Natural killer cell treated with Interleukin-12 subunit alpha and Interleukin-12 subunit beta and Interleukin-15 and Interleukin-18, amount 100 ng/mL, for 72 hours (primary cell): ENCODE data around the gene DTYMK. TPM values are rescaled to one million over a fixed set of nuclear protein-coding genes. Genes with fewer than 3 reads are reported as not detected.

Source experiments
- ATAC-seq, 2 donors: fragments of 150-1000 bp; cut with Tn5 transposase in 1 of 2; sonication (Bioruptor Pico), chemical (Tn5 transposase) in 1 of 2; 2 replicates each; pipeline ENCODE4 v1.10.0; 2021
- DNase-seq: peaks from one replicate; pipeline ENCODE4 v3.0.0; 2022; ENCODE audit warnings: low spot score
- H3K27ac Mint-ChIP-seq, 2 donors: 1 replicate in 1 of 2; 2 replicates in 1 of 2; pipeline ENCODE4 v1.8.0; 2022; ENCODE audit warnings: mixed read lengths in 2 of 2, mild to moderate bottlenecking in 1 of 2, moderate library complexity in 1 of 2
- H3K27me3 Mint-ChIP-seq, 2 donors: 1 replicate in 1 of 2; 2 replicates in 1 of 2; pipeline ENCODE4 v1.8.0; 2022; ENCODE audit warnings: mixed read lengths in 2 of 2
- H3K36me3 Mint-ChIP-seq: one replicate; pipeline ENCODE4 v1.8.0; 2022; ENCODE audit warnings: mixed read lengths
- H3K4me1 Mint-ChIP-seq, 2 donors: 1 replicate in 1 of 2; 2 replicates in 1 of 2; pipeline ENCODE4 v1.8.0; 2022; ENCODE audit warnings: low read depth in 2 of 2, mixed read lengths in 2 of 2, mild to moderate bottlenecking in 1 of 2
- H3K4me3 Mint-ChIP-seq: one replicate; pipeline ENCODE4 v1.8.0; 2022; ENCODE audit warnings: mixed read lengths
- H3K9me3 Mint-ChIP-seq: 2 replicates; pipeline ENCODE4 v1.8.0; 2022; ENCODE audit warnings: mixed read lengths
- total RNA-seq, 2 donors: library from RNA; stranded (reverse); gene quantifications; one replicate each; pipeline ENCODE4 v1.2.3, GENCODE V29; 2022

DTYMK gene
- total RNA-seq, 2 donors from 2014 or later, result 65.1 to 155 TPM

- Mint-ChIP-seq H3K4me1 (peaks cover 48 to 50% of the 10 kb centered on the region in 2 donors), H3K9me3 (no peaks in the 10 kb centered on the region), H3K27ac (no peak overlapping the region), H3K36me3 (peaks cover 6% of the 10 kb centered on the region), H3K27me3 (no peaks in the 10 kb centered on the region), H3K4me3 (peak overlapping the region; percentile 96)
- no peak for ATAC-seq
- no peak for DNase-seq
These were observed 47.2 kb downstream of the DTYMK start for GRCh38 chr2:241639385-241639784.

- Mint-ChIP-seq H3K4me1 (peaks cover 45 to 48% of the 10 kb centered on the region in 2 donors), H3K9me3 (no peaks in the 10 kb centered on the region), H3K36me3 (peaks cover 6% of the 10 kb centered on the region), H3K27me3 (no peaks in the 10 kb centered on the region), H3K27ac (peak overlapping the region; percentile 76 to 91), H3K4me3 (peak overlapping the region; percentile 96)
- DNase-seq (no peak), ATAC-seq (no peak)
These were observed 47.7 kb downstream of the DTYMK start for GRCh38 chr2:241638940-241639339.

- H3K36me3 Mint-ChIP-seq, result peaks cover 6% of the 10 kb centered on the region
- no peak for DNase-seq
These were observed 48.6 kb downstream of the DTYMK start for GRCh38 chr2:241637795-241638660.

GRCh38 chr2:241637018-241637794 lies 49.4 kb downstream of the DTYMK start, which contains the start of the genes ATG4B and THAP4:
ATG4B (plus strand) TSS chr2:241637693; CDS start chr2:241637715, 22 bp downstream.
THAP4 (minus strand) TSS chr2:241637158; CDS start chr2:241637017, 141 bp downstream.
- no peaks in the 10 kb centered on the region for H3K9me3 Mint-ChIP-seq
- peak within 1 kb of the TSS; percentile 76 to 91 for H3K27ac Mint-ChIP-seq
- peaks cover 6% of the 10 kb centered on the region for H3K36me3 Mint-ChIP-seq
- DNase-seq, result peak; percentile 86
- peak; percentile 84 to 90 for ATAC-seq
- H3K4me1 Mint-ChIP-seq, result peaks cover 40 to 47% of the 10 kb centered on the region in 2 donors
- no peaks in the 10 kb centered on the region for H3K27me3 Mint-ChIP-seq
- peak within 1 kb of the TSS; percentile 96 for H3K4me3 Mint-ChIP-seq

More at GRCh38 chr2:241637795-241638660, 48.6 kb downstream of the DTYMK start:
- no peaks in the 10 kb centered on the region for H3K9me3 Mint-ChIP-seq
- H3K27me3 Mint-ChIP-seq, result no peaks in the 10 kb centered on the region
- H3K4me3 Mint-ChIP-seq, result peak overlapping the region; percentile 96
- ATAC-seq, result peak; percentile 46 to 58
- peaks cover 43 to 48% of the 10 kb centered on the region in 2 donors for H3K4me1 Mint-ChIP-seq
- H3K27ac Mint-ChIP-seq, result peak overlapping the region; percentile 76 to 91

- Mint-ChIP-seq H3K4me1 (peaks cover 32 to 39% of the 10 kb centered on the region in 2 donors), H3K27me3 (no peaks in the 10 kb centered on the region), H3K36me3 (peaks cover 6% of the 10 kb centered on the region), H3K27ac (peak overlapping the region; percentile 67 to 72), H3K4me3 (peak overlapping the region; percentile 85), H3K9me3 (no peaks in the 10 kb centered on the region)
- peak; percentile 56 to 64 for ATAC-seq
- DNase-seq, result no peak
These were observed 50.2 kb downstream of the DTYMK start for GRCh38 chr2:241636182-241637017.

GRCh38 chr2:241635756-241636155 lies 50.9 kb downstream of the DTYMK start:
- H3K27me3 Mint-ChIP-seq, result no peaks in the 10 kb centered on the region
- no peaks in the 10 kb centered on the region for H3K9me3 Mint-ChIP-seq
- DNase-seq (no peak), ATAC-seq (no peak)
- H3K27ac Mint-ChIP-seq, result peak overlapping the region; percentile 67 to 72
- peaks cover 6% of the 10 kb centered on the region for H3K36me3 Mint-ChIP-seq
- H3K4me1 Mint-ChIP-seq, result peaks cover 26 to 33% of the 10 kb centered on the region in 2 donors
- H3K4me3 Mint-ChIP-seq, result peak overlapping the region; percentile 85

GRCh38 chr2:241633561-241633960 lies 53.1 kb downstream of the DTYMK start:
- Mint-ChIP-seq H3K4me1 (peaks cover 13% of the 10 kb centered on the region in 2 donors), H3K27ac (no peak overlapping the region), H3K9me3 (no peaks in the 10 kb centered on the region), H3K27me3 (no peaks in the 10 kb centered on the region), H3K4me3 (no peak overlapping the region), H3K36me3 (peaks cover 6% of the 10 kb centered on the region)
- DNase-seq (no peak), ATAC-seq (no peak)

GRCh38 chr2:241632478-241633325 lies 53.9 kb downstream of the DTYMK start:
- H3K27ac Mint-ChIP-seq, result peak overlapping the region in 1 of 2 donors; percentile 35
- no peak for ATAC-seq
- no peak overlapping the region for H3K4me3 Mint-ChIP-seq
- peaks cover 12 to 17% of the 10 kb centered on the region in 2 donors for H3K4me1 Mint-ChIP-seq
- H3K27me3 Mint-ChIP-seq, result no peaks in the 10 kb centered on the region
- no peaks in the 10 kb centered on the region for H3K36me3 Mint-ChIP-seq
- DNase-seq, result no peak
- H3K9me3 Mint-ChIP-seq, result no peaks in the 10 kb centered on the region

GRCh38 chr2:241629762-241630435 lies 56.7 kb downstream of the DTYMK start:
- Mint-ChIP-seq H3K9me3 (no peaks in the 10 kb centered on the region), H3K36me3 (no peaks in the 10 kb centered on the region), H3K4me3 (no peak overlapping the region), H3K27ac (no peak overlapping the region), H3K27me3 (no peaks in the 10 kb centered on the region), H3K4me1 (peaks cover 6 to 16% of the 10 kb centered on the region in 2 donors)
- ATAC-seq (no peak), DNase-seq (no peak)

GRCh38 chr2:241627675-241628074 lies 58.9 kb downstream of the DTYMK start:
- no peak for DNase-seq
- Mint-ChIP-seq H3K4me3 (no peak overlapping the region), H3K27me3 (no peaks in the 10 kb centered on the region), H3K4me1 (peaks cover 6 to 16% of the 10 kb centered on the region in 2 donors), H3K27ac (no peak overlapping the region), H3K36me3 (no peaks in the 10 kb centered on the region), H3K9me3 (no peaks in the 10 kb centered on the region)
- peak; percentile 17 to 45 for ATAC-seq
